B cell (primary cell): ENCODE measurements around the gene HRC. TPM values are rescaled to one million over a fixed set of nuclear protein-coding genes. Genes with fewer than 3 reads are reported as not detected.

Experiments used
- ATAC-seq: fragments of 200-7000 bp; cut with Tn5 transposase; one replicate; pipeline ENCODE4 v1.10.0; 2021; ENCODE audit warnings: low read depth, mild to moderate bottlenecking, moderate number of reproducible peaks, moderate library complexity
- CTCF ChIA-PET: fragments of 350-600 bp; sonication (Branson Sonifier 250); formaldehyde crosslinking; loops from one replicate; lab custom pipeline; 2021; ENCODE audit warnings: antibody characterized with exemption, inconsistent platforms; lab: Charles Lee
- POLR2A ChIA-PET: fragments of 350-600 bp; sonication (Branson Sonifier 250); formaldehyde crosslinking; loops from one replicate; lab custom pipeline; 2021; ENCODE audit warnings: antibody characterized with exemption; lab: Charles Lee
- DNase-seq: peaks from one replicate; pipeline ENCODE4 v3.0.0; 2013
- H2AFZ ChIP-seq: 2 replicates; pipeline ENCODE4 v1.6.1; 2012; ENCODE audit warnings: mild to moderate bottlenecking, low read depth, low read length; ENCODE audit not compliant: insufficient read depth, poor library complexity, severe bottlenecking
- H3K27ac ChIP-seq, 2 donors: 1 replicate in 1 of 2; 2 replicates in 1 of 2; pipeline ENCODE4 v1.5.1; 2012 to 2013; ENCODE audit warnings: low read length in 2 of 2, mild to moderate bottlenecking in 2 of 2, moderate library complexity in 1 of 2
- H3K27me3 ChIP-seq, 4 experiments: fragments of 200-600 bp in 1 of 4; sonication (generic) in 1 of 4; replicated peaks in 1 of 4; 1 replicate in 2 of 4; 2 replicates in 2 of 4; pipeline versions ENCODE4 v1.6.1 to v1.7.0; 2013 to 2016; ENCODE audit warnings: low read length in 3 of 4, mild to moderate bottlenecking in 2 of 4, mixed read lengths in 1 of 4, moderate library complexity in 1 of 4; ENCODE audit not compliant: insufficient read depth in 4 of 4, control insufficient read depth in 3 of 4; ENCODE audit errors: control extremely low read depth in 1 of 4
- H3K36me3 ChIP-seq, 2 experiments: replicated peaks in 1 of 2; 1 replicate in 1 of 2; 2 replicates in 1 of 2; pipeline versions ENCODE4 v1.6.1 to v1.7.1; 2013; ENCODE audit warnings: low read length in 1 of 2; ENCODE audit not compliant: insufficient read depth in 2 of 2, control insufficient read depth in 1 of 2; ENCODE audit errors: control extremely low read depth in 1 of 2, extremely low read depth in 1 of 2
- H3K4me1 ChIP-seq, 2 donors: fragments of 200-600 bp in 1 of 2; sonication (generic) in 1 of 2; 1 replicate in 1 of 2; 2 replicates in 1 of 2; pipeline versions ENCODE4 v1.5.1 to v1.6.1; 2013 to 2017; ENCODE audit warnings: low read length in 2 of 2; ENCODE audit not compliant: control insufficient read depth in 2 of 2, insufficient read depth in 2 of 2
- H3K4me2 ChIP-seq: replicated peaks from 2 replicates; pipeline ENCODE3; 2012; ENCODE audit warnings: mild to moderate bottlenecking, low read depth, low read length; ENCODE audit not compliant: poor library complexity, severe bottlenecking
- H3K4me3 ChIP-seq, 5 experiments: fragments of 200-600 bp in 1 of 5; sonication (generic) in 1 of 5; 1 replicate in 3 of 5; 2 replicates in 2 of 5; pipeline versions ENCODE4 v1.5.1 to v1.7.0; 2011 to 2016; ENCODE audit warnings: low read length in 4 of 5, mild to moderate bottlenecking in 4 of 5, low read depth in 2 of 5, control low read depth in 1 of 5, moderate library complexity in 1 of 5; ENCODE audit not compliant: insufficient read depth in 1 of 5; ENCODE audit errors: control extremely low read depth in 1 of 5, extremely low read depth in 1 of 5
- H3K79me2 ChIP-seq: fragments of 200-600 bp; sonication (generic); one replicate; pipeline ENCODE4 v1.6.0; 2016; ENCODE audit warnings: low read length; ENCODE audit not compliant: control insufficient read depth, insufficient read depth
- H3K9ac ChIP-seq: fragments of 200-600 bp; sonication (generic); 2 replicates; pipeline ENCODE4 v1.6.1; 2017; ENCODE audit warnings: mild to moderate bottlenecking, low read length, moderate library complexity
- H3K9me3 ChIP-seq, 3 donors: one replicate each; pipeline versions ENCODE4 v1.6.1 to v1.7.1; 2013; ENCODE audit warnings: low read length in 2 of 3; ENCODE audit not compliant: control insufficient read depth in 2 of 3, insufficient read depth in 1 of 3; ENCODE audit errors: control extremely low read depth in 1 of 3
- H4K20me1 ChIP-seq: 2 replicates; pipeline ENCODE4 v1.6.0; 2012; ENCODE audit warnings: mild to moderate bottlenecking, low read length; ENCODE audit not compliant: insufficient read depth, control insufficient read depth, poor library complexity, severe bottlenecking
- H3K27ac Mint-ChIP-seq: one replicate; pipeline ENCODE4 v1.8.0; 2021; ENCODE audit warnings: mixed read lengths
- H3K27me3 Mint-ChIP-seq: one replicate; pipeline ENCODE4 v1.8.0; 2021; ENCODE audit warnings: mixed read lengths
- H3K4me1 Mint-ChIP-seq: one replicate; pipeline ENCODE4 v1.8.0; 2021; ENCODE audit warnings: mixed read lengths
- H3K4me3 Mint-ChIP-seq: one replicate; pipeline ENCODE4 v1.8.0; 2021; ENCODE audit warnings: mixed read lengths
- H3K9me3 Mint-ChIP-seq: one replicate; pipeline ENCODE4 v1.8.0; 2022; ENCODE audit warnings: mixed read lengths; ENCODE audit not compliant: insufficient read depth
- EZH2 ChIP-seq: IDR thresholded peaks from 2 replicates; pipeline ENCODE4 v1.6.1; 2012; ENCODE audit warnings: borderline replicate concordance, low read depth, mild to moderate bottlenecking, moderate library complexity, low read length; ENCODE audit not compliant: insufficient read depth, poor library complexity, severe bottlenecking
- WGBS: methylation state at CpG from one replicate; pipeline ENCODE4 v1.1.5; 2013; ENCODE audit warnings: missing lambda C conversion rate; ENCODE audit not compliant: insufficient coverage; 5-methylcytosine and 5-hydroxymethylcytosine counted together
- intact Hi-C: fragments of 100-400 bp; cut with micrococcal nuclease; formaldehyde crosslinking; loops from one replicate; pipeline ENCODE4 v1.10.0; 2022
- polyA plus RNA-seq: library from polyadenylated mRNA; depleted of rRNA; stranded (reverse); fragments of >200 nt; gene quantifications from 2 replicates; pipeline ENCODE4 v1.2.3, GENCODE V29; 2012
- total RNA-seq, 2 donors: library from RNA; stranded (reverse); fragments of 120-200 nt in 1 of 2; gene quantifications; 1 replicate in 1 of 2; 2 replicates in 1 of 2; pipeline versions ENCODE4 v1.2.3 to v1.2.4, GENCODE V29; 2013 to 2022
- TF ChIP-seq, protein P1 (sequence below): fragments of 200-600 bp; IDR thresholded peaks from one replicate; pipeline ENCODE4 v1.8.0; 2022; ENCODE audit warnings: antibody characterized with exemption, mild to moderate bottlenecking

Gene HRC
- total and polyA plus RNA-seq, 2 donors (not counting 1 experiment from before 2014, with no cell fraction given): not detected

DNA sequence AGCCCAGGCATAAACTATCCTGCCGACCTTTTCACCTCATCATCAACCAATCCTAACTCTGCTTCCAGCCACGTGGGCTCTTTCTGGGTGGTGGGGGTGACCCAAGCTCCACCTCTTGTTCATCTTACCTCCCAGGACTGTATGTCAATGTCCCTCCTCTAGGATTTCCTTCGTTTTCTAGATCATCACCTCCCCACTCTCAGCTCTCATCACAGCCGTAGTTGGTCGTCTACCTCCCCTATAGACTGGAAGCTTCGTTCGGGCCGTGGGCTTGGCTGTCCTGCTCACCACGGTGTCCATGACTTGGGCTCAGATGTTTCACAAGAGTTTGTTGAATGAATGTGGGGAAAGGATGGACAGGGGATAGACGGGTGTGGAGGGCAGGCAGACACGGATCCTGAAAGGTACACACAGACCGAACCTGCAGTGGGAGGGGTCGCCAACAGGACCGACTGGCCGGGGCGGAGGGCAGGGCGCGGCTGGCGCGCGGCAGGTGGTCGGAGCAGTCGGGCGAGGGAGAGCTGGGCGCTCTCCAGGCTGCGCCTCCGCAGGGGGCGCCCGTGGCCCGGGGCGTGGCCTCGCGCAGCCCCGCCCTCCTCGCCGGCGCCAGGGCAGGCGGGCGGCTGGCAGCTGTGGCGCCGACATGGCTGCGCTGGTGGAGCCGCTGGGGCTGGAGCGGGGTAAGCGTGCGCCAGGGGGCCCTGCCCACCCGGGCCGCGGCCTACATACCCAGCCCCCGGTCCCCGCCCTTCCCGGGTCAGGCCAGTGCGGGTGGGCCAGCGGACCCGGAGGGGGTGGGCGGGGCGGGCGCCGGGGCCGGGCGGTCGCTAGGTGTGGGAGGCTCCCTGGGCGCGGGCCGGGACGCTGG, 41.2 kb downstream of the HRC start, which contains the start of gene LIN7B:
TSS of gene LIN7B (plus strand) at position 609 of the 868 bp plus-strand sequence. CDS start at position 644, 35 bp downstream.
- TF ChIP-seq EZH2: no peak
- TF ChIP-seq, protein P1, sequence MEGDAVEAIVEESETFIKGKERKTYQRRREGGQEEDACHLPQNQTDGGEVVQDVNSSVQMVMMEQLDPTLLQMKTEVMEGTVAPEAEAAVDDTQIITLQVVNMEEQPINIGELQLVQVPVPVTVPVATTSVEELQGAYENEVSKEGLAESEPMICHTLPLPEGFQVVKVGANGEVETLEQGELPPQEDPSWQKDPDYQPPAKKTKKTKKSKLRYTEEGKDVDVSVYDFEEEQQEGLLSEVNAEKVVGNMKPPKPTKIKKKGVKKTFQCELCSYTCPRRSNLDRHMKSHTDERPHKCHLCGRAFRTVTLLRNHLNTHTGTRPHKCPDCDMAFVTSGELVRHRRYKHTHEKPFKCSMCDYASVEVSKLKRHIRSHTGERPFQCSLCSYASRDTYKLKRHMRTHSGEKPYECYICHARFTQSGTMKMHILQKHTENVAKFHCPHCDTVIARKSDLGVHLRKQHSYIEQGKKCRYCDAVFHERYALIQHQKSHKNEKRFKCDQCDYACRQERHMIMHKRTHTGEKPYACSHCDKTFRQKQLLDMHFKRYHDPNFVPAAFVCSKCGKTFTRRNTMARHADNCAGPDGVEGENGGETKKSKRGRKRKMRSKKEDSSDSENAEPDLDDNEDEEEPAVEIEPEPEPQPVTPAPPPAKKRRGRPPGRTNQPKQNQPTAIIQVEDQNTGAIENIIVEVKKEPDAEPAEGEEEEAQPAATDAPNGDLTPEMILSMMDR: peak; percentile 78

More for the DNA sequence above, 41.2 kb downstream of the HRC start, which contains the start of gene LIN7B:
- no peak within 1 kb of the TSS for H3K27ac ChIP-seq
- H3K4me3 Mint-ChIP-seq: peak within 1 kb of the TSS; percentile 93
- ATAC-seq: peak; percentile 59
- peak within 1 kb of the TSS; percentile 82 for H2AFZ ChIP-seq
- under 1% methylated on average over 60 of the region's 66 CpGs for WGBS
- H3K4me2 ChIP-seq: peak within 1 kb of the TSS; percentile 98
- peaks cover 43% of the 10 kb centered on the region for H3K4me1 Mint-ChIP-seq
- H3K79me2 ChIP-seq: no peaks in the 10 kb centered on the region
- DNase-seq: peak; percentile 90
- H3K4me3 ChIP-seq: peak within 1 kb of the TSS in 4 of 5 experiments; percentile 59 to 78 (median 68)
- H3K27ac Mint-ChIP-seq: peak within 1 kb of the TSS; percentile 74
- H3K9me3 ChIP-seq: no peaks in the 10 kb centered on the region
- H3K27me3 ChIP-seq: no peaks in the 10 kb centered on the region
- peaks cover 14 to 31% of the 10 kb centered on the region in 2 donors for H3K4me1 ChIP-seq
- H3K36me3 ChIP-seq: peaks cover 0 to 6% of the 10 kb centered on the region in 2 experiments
- H3K9me3 Mint-ChIP-seq: no peaks in the 10 kb centered on the region
- H3K9ac ChIP-seq: peak within 1 kb of the TSS; percentile 71
- CTCF ChIA-PET: interaction anchor here (0.6 to 5.6 kb wide), 19 partner anchors 8 to 550 kb away, joined by 3 to 33 read pairs (median 4); partner anchors contain the start of genes GYS1, NOSIP and RUVBL2
- intact Hi-C loops: loop anchor here (1.0 to 10.0 kb wide), 7 partner anchors 14 to 561 kb away; partner anchors contain the start of genes DBP, GYS1, PRMT1 and RUVBL2
- H4K20me1 ChIP-seq: no peaks in the 10 kb centered on the region
- no peaks in the 10 kb centered on the region for H3K27me3 Mint-ChIP-seq
- POLR2A ChIA-PET: interaction anchor here (1.3 kb wide), 2 partner anchors 14 to 94 kb away, joined by 4 read pairs; a partner anchor contains a TSS
